HG02973 (cell line): ENCODE data around the gene PROZ.

Source experiments
- ATAC-seq: cut with Tn5 transposase; IDR thresholded peaks from one replicate; pipeline ENCODE4 v1.9.1; 2021; ENCODE audit warnings: moderate library complexity; ENCODE audit not compliant: unreplicated experiment

Gene PROZ

DNA sequence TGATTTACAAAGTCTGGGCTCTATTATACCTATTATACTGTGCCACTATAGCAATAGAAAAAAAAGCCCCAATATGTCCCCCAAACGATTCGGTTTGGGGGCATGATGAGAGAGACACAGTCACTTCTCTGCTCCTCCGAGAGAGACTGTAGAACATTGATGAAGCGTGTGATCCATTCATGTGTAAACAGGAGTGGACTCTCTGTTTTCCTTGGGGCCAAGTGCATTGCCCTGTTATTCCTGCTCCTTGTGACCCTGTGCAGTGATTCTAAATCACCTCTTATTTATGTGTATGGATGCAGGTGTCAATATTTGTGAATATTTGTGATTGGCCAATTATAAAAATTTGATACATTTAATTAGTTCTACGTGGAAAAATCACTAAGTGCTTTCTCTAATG, 18.9 kb upstream of the PROZ start:
- ATAC-seq, result no peak

DNA sequence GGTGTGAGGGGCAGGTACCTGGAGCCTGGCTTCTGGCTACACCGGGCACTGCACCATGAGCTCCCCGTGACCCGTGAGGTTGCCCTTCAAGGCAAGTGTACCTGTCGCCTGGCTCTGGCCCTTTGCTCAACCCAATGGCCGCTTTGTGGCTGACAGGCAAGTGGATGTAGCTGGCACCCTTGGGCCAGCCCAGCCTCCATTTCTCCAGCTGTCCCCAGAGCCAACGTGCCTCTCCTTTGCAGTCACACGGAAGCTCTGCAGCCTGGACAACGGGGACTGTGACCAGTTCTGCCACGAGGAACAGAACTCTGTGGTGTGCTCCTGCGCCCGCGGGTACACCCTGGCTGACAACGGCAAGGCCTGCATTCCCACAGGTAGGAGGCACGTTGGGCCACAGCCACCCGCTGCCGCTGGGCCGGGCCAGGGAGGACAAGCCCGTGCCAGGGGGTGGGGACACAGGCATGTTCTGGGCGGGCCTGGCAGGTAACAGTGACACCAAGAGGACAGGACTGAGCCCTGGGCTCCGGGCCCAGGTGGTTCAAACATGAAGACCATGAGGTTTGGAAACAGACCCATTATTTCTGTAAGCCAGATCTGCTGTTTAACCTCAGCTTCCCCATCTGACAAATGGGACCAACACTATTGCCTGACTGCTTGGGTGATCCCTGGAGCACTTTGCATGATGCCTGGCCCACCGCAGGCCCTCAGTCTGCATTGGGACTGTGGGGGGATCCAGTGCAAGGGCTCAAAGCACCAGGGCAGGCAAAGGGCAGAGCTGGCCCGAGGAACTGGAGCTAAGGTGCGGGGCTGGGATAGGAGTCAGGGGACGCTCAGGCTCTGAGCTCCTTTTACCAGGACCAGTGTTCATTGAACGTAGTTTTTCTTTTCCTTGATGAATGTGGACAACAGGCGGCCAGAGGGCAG, 17.5 kb upstream of the PROZ start:
- no peak for ATAC-seq

DNA sequence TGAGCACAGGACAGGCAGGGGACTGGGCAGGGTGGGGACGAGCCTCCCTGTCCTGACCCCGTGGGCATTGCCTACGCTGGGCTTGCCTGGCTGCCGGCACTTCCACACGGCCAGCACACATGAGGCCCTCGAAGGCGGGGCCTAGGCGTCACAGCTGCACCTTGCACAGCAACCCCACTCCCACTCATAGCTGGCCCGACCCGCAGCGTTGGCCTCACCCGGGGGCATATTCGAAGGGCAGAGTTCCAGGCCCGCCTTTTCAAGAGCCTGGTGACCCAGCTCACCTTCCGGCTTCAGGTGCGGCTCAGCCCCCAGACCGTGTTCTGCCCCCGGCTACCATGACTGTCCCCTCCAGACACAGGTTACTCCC, 16.9 kb upstream of the PROZ start:
- ATAC-seq, result no peak

DNA sequence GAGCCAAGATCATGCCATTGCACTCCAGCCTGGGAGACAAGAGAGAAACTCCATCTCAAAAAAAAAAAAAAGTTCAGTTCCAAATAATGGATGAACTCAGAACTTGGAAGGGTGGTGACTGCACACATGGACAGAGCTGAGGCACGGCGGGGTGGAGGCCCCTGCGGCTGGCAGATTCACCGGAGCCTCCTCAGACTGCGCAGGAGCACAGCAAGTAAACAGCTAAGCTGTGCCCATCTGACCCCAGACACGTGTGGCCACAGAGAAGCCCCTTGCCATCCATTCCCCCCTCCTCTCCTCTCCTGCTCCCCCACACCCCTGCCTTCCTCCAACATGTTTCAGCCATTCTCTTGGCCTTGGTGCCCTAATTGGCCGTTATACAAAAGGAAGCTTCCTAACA, 15.6 kb upstream of the PROZ start:
- ATAC-seq, result no peak

DNA sequence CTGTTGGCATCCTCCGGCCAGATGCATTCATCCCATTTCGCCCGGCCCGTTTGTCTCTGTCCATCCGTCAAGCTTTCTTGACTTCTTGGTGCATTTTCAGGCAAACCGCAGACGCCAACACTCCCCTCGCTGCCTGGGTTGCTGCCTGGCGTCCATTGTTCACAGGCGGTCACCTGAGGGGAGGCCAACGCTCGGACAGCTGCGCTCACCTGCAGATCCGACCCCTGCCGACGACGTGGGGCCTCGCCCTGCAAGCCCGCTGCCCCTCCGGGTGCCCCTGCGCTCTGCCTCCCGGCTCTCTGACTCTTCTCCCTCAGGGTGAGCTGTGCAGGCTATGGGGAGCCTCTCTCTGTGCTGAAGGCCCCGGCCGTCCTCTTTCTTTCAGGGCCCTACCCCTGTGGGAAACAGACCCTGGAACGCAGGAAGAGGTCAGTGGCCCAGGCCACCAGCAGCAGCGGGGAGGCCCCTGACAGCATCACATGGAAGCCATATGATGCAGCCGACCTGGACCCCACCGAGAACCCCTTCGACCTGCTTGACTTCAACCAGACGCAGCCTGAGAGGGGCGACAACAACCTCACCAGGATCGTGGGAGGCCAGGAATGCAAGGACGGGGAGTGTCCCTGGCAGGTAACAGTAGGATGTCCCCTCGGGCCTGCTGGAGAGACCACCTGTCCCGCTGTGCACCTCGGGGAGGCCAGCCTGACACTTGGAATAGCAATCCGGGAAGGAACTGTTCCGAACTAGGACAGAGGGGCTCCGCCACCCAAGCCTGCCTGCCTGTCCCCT, 14.8 kb upstream of the PROZ start:
- ATAC-seq, result no peak

DNA sequence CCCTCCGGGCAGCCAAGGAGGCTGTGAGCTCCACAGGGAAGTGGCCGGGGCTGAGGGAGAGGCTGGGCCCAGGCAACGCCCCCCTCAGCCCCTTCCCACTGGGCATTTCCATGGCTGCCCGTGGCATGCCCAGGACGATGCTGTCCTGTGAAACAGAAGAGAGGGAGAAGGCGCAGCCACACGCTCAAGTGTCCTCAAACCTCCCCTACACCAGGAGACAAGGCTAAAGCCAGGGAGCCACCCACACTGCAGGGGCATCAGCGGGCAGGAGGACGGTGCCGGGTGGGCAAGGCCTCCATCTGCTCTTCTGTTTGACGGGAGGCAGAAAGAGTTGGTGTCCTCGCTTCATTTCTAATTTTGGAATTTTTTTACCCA, 14.2 kb upstream of the PROZ start:
- ATAC-seq, result no peak

DNA sequence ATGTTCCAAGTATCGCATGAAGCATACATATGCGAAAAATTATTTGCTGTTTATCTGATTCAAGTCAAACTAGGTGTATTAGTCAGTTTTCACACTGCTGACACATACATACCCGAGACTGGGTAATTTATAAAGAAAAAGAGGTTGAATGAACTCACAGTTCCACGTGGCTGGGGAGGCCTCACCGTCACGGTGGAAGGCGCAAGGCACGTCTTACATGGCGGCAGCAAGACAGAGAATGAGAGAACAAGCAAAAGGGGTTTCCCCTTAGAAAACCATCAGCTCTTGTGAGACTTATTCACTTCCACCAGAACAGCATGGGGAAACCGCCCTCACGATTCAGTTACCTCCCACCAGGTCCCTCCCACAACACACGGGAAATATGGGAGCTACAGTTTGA, 13.0 kb upstream of the PROZ start:
- no peak for ATAC-seq

DNA sequence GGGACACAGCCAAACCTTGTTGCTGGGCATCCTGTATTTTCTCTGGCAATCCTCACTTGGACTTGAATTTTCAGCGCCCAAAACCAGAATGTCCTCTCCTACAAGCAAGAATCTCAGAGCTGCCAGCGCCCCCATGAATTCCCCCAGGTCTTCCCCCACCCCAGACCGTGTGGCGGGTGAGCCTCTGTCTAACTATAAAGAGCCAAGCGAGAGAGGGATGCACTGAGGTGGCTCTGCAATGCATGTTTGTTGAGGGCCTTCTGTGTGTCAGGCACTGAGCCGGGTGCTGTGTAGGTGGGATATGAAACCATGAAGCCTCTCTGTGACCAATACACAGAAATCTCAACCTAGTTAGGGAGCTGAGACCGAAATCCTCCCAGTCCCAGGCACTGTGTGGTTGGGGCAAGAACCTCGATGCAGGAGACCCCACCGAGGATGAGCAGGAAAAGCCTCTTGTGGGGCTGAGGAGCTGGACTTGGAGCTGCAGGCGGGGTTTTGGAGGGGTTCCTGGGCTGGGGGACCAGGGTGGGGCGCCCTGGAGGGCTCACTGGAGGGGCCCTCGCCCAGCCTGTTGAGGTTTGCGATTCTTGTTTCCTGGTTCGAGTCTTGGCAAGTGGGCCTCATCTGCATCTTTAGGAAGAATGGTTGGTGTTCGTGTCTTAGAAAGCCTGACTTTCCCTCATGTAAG, 12.4 kb upstream of the PROZ start:
- ATAC-seq, result no peak

DNA sequence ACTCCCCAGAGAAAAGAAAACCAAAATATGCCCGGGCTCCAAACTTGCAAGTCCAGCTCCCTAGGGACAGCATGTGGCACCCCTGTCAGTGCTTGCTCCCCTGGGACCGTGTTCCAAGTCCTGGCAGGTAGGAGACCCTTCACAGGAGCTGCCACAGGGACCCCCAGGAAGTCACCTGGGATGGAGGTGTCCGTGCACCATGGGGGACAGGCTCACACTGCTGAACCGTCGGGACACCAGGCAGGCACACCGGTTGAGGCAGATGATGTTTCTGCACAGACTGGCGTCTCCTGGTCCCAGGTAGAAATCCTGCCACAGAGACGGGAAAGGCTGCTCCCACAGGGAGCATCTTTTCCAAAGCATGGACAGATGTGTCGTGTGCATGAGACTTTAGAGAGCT, 11.7 kb upstream of the PROZ start:
- ATAC-seq, result no peak

DNA sequence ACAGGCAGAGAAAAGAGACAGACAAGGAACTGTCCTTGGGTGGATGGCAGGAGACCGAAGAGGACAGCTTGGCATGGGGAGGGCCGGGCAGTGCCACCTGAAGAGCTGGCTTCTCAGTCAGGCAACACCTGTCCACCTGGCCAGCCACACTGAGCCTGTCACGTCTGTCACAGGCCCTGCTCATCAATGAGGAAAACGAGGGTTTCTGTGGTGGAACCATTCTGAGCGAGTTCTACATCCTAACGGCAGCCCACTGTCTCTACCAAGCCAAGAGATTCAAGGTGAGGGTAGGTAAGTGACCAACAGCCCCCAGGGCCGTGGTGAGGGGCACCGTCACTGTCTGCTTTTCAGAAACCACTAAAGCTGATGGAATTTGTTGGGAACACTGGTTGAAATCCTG, 11.2 kb upstream of the PROZ start:
- no peak for ATAC-seq

DNA sequence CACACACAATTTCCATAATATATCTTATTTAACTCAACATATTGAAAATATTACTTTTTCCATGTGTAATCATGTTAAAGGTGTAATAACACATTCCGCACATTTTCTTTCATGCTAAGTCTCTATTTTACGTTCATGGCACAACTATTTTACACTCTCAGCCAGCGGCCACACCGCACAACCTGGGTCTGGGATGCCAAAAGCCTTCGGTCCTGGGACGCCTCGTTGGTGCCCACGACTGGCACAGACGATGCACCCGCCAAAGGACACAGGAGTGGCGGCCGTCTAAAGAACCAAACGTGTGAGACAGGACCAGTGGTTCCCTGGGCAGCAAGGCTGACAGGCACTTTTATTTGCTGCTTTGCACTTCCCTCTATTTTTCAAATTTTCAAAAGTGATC, 10.0 kb upstream of the PROZ start:
- no peak for ATAC-seq

DNA sequence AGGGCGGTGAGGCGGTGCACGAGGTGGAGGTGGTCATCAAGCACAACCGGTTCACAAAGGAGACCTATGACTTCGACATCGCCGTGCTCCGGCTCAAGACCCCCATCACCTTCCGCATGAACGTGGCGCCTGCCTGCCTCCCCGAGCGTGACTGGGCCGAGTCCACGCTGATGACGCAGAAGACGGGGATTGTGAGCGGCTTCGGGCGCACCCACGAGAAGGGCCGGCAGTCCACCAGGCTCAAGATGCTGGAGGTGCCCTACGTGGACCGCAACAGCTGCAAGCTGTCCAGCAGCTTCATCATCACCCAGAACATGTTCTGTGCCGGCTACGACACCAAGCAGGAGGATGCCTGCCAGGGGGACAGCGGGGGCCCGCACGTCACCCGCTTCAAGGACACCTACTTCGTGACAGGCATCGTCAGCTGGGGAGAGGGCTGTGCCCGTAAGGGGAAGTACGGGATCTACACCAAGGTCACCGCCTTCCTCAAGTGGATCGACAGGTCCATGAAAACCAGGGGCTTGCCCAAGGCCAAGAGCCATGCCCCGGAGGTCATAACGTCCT, 9.4 kb upstream of the PROZ start:
- ATAC-seq, result no peak

DNA sequence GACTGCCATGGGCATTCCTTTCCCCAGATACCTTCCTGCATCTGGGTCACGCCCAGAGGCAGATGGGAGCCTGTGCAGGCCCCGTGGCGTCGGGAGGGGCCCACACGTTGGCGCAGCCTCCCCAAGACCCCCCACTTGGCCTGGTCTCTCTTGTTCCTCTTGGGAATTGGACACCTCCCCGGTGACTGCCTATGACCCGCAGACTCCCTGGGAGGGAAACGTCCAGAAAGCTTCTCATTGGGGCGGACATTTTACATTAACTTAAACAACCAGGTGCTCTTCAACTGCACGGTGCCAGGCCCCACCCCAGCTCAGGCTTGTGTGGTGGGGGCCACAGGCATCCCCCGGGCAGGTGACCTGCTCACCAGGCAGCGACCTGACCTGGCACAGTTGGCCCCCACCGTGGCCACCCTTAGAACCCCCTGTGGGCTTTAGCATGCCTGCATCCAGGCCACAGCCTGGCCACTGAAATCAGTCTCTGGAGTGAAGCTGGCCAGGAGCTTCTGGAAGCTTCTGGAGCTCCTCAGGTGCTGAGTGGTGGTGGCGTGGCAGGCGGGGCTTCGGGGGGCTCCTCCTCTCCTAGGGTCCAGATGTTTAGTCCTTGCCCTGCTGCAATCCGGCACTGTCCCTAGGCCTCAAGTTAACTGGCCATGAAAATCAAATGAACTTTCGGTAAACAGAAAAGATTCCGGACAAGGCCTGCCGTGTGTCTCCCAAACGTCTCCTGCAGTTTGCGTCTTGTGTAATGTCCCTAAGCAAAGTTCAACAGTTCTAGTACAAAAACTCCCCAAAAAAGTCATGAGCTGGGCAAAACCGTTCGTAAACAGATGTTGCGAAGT, 8.5 kb upstream of the PROZ start:
- ATAC-seq, result no peak

DNA sequence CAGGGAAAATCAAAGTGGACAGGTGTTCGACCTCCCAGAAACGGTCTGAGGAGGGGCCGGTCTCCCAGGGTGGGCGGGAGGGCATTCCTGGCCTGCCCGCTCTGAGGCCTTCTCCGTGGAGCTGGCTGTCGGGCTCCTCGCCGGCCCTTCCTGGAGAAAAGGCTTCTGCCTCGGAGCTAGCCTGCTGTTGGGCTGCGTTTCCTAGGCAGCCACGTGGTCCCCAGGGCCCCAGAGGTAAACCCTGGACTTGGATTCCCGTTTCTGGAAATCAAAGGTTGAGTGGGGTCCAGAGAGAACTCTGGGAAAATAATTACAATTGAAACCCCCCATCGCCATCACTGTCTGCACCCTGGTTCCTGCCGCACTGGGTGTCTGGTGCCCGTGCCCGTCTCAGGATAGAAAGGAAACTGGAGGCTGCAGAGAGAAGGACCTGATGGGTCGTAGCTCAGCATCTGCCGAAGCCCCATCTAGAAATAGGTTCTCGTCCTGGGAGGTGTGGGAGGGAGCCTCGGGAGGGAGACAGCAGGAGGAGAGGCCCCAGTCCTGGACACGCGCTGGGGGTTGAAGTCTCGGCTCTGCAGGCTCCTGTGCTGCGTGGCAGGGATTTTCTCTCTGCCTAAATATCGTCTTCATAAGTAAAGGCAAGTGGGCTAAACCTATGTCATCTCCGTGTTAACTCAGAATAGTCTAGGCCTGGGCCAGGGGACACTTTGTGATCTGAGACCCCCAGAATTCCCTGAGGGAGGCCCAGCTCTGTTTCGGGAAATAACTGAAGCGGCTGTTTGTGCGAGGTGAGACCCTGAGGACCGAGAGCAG, 7.7 kb upstream of the PROZ start:
- no peak for ATAC-seq

DNA sequence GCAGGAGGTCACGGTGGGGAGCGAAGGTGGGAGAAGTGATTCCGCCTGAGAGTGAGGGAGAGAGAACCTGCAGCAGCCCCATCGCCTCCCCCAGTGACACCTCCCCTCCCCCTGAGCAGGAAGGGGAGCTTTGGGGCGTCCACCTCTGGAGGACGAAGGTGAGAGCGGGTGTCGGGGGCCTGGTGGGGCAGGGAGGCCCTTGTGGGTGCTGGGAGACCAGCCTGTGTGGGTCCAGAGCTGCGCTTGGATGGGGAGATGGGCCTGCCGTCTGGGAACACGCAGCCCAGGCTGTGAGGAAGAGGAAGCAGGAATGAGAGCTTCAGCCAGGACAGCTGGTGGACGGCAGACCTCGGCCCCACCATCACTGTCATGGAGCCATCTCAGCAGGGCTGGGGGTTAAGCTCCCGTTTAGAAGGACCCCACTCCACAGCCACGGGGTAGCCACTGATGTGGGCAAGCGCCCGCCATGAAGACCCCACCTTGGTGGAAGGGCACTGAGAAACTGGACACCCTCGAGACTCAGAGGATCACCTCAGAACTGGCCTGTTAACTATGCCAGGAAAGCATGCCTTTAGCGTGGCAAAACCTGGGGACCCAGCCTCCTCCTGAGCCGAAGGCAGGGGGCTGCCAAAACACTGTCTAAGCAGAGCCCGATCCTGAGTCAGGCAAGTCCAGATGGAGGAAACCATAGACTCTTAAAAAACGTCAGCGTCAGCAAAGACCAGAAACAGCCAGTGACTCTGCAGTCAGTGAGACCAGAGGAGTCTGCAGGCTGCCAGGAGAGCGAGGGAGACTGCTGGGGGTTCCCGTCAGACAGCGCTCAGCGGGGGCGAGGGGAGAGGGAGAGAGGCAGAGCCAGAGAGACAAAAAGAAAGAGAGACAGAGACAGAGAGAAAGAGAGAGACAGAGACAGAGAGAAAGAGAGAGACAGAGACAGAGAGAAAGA, 6.4 kb upstream of the PROZ start:
- no peak for ATAC-seq

DNA sequence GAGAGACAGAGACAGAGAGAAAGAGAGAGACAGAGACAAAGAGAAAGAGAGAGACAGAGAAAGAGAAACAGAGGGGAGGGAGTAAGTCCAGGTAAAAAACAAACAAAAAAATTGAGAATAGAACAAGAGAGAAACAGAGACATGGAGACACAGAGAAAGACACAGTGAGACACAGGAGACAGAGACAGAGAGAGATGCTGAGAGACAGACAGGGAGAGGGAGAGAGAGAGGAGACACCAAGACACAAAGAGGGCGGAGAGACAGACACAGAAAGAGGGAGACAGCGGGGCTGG, 5.8 kb upstream of the PROZ start:
- no peak for ATAC-seq

DNA sequence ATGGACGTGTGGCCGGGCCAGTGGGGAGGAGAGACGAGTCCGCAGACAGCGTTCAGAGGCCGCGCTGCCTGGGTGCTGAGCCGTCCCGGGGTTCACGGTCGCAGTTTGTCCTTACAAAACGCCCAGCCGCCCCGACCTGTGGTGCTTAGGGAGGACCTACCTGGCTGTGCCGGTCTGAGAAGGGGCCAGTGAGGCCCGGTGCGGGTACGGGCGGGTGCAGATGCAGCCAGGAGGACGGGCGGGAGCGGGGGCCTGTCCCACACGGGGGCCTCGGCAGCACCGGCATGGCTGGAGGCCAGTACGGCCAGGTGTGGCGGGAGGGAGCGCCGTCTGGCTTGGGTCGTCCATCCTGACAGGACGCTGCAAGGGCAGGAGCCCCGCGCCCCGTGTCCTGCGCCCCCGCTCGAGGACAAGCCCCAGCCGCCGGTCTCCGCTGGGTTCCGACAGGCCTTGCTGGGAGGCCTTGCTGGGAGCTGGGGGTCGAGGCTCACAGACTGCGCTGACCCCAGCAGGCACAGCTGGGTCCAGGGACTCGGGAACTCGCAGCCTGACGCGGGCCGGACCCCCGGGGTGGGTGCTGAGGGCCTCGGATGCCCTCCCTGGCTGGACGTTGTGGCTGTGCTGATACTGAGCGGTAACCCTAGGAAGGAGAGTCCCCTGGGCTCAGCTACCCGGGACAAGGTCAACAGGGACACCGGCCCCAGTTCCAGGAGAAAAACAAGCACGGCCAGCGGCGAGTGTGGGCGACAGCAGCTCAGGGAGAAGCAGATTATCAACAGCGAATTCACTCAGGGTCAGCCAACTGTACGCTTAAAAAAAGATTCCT, 5.3 kb upstream of the PROZ start:
- ATAC-seq, result no peak
